Right forelimb (tissue), 1 donor: ENCODE data around the gene FRMD4A.
"Not testable (repeated sequence)": the region's sequence is repeated elsewhere in the genome, so short reads cannot be mapped to it uniquely, and the experiment has no call there.

Experiments used
- DNase-seq: peaks from one replicate; pipeline ENCODE4 v3.0.0-alpha.2; 2018

Gene FRMD4A

GRCh38 chr10:13770760-13771493, 559.8 kb downstream of the FRMD4A start:
- no peak for DNase-seq

- no peak for DNase-seq
Observed at GRCh38 chr10:13769946-13770345, 560.8 kb downstream of the FRMD4A start.

- DNase-seq: no peak
Observed at GRCh38 chr10:13767676-13768178, 563.0 kb downstream of the FRMD4A start.

GRCh38 chr10:13767148-13767547, 563.6 kb downstream of the FRMD4A start:
- not testable (repeated sequence) for DNase-seq

GRCh38 chr10:13765641-13766341, 564.9 kb downstream of the FRMD4A start:
- no peak for DNase-seq

- DNase-seq: no peak
Observed at GRCh38 chr10:13761490-13762091, 569.1 kb downstream of the FRMD4A start.

GRCh38 chr10:13759168-13759567, 571.6 kb downstream of the FRMD4A start:
- no peak for DNase-seq

- no peak for DNase-seq
Observed at GRCh38 chr10:13758756-13759155, 572.0 kb downstream of the FRMD4A start.

- DNase-seq: no peak
Observed at GRCh38 chr10:13758312-13758711, 572.4 kb downstream of the FRMD4A start.

- DNase-seq: no peak
Observed at GRCh38 chr10:13754277-13754676, 576.4 kb downstream of the FRMD4A start.

- DNase-seq: no peak
Observed at GRCh38 chr10:13751191-13751764, 579.4 kb downstream of the FRMD4A start.

- no peak for DNase-seq
Observed at GRCh38 chr10:13750299-13751190, 580.2 kb downstream of the FRMD4A start.

- DNase-seq: no peak
Observed at GRCh38 chr10:13745271-13745670, 585.5 kb downstream of the FRMD4A start.

GRCh38 chr10:13743963-13744362, 586.8 kb downstream of the FRMD4A start:
- DNase-seq: no peak

- DNase-seq: no peak
Observed at GRCh38 chr10:13743101-13743693, 587.5 kb downstream of the FRMD4A start.

GRCh38 chr10:13741438-13741837, 589.3 kb downstream of the FRMD4A start:
- no peak for DNase-seq

GRCh38 chr10:13740461-13740860, 590.3 kb downstream of the FRMD4A start:
- DNase-seq: no peak

GRCh38 chr10:13739183-13739582, 591.5 kb downstream of the FRMD4A start:
- DNase-seq: no peak

GRCh38 chr10:13736506-13736905, 594.2 kb downstream of the FRMD4A start:
- no peak for DNase-seq

- no peak for DNase-seq
Observed at GRCh38 chr10:13734151-13734550, 596.6 kb downstream of the FRMD4A start.

GRCh38 chr10:13733071-13733470, 597.7 kb downstream of the FRMD4A start:
- DNase-seq: no peak

GRCh38 chr10:13732465-13732881, 598.3 kb downstream of the FRMD4A start:
- DNase-seq: no peak
